Vagina (tissue), 2 donors: ENCODE measurements around the gene MMP24OS.

ENCODE experiments used
- CTCF ChIP-seq, 3 experiments: fragments of 450-650 bp in 2 of 3; fragments of 200-600 bp in 1 of 3; sonication (generic) in 1 of 3; IDR thresholded peaks; one replicate each; pipeline ENCODE4 v1.5.1; 2017 to 2019; ENCODE audit warnings: antibody characterized with exemption in 3 of 3, mild to moderate bottlenecking in 2 of 3, moderate library complexity in 2 of 3
- POLR2A ChIP-seq, 2 donors: fragments of 450-650 bp; IDR thresholded peaks; one replicate each; pipeline ENCODE4 v1.6.1; 2017; ENCODE audit warnings: antibody characterized with exemption in 2 of 2, mild to moderate bottlenecking in 2 of 2, moderate library complexity in 2 of 2

- TF ChIP-seq POLR2A (IDR thresholded peaks at IDR 0.05) (no peak), CTCF (IDR thresholded peaks at IDR 0.05) (no peak)
These were observed 7.8 kb upstream of the MMP24OS start for GRCh38 chr20:35285806-35286076.
